ENCODE results near the gene ANO7.

The ANO7 gene

DNA sequence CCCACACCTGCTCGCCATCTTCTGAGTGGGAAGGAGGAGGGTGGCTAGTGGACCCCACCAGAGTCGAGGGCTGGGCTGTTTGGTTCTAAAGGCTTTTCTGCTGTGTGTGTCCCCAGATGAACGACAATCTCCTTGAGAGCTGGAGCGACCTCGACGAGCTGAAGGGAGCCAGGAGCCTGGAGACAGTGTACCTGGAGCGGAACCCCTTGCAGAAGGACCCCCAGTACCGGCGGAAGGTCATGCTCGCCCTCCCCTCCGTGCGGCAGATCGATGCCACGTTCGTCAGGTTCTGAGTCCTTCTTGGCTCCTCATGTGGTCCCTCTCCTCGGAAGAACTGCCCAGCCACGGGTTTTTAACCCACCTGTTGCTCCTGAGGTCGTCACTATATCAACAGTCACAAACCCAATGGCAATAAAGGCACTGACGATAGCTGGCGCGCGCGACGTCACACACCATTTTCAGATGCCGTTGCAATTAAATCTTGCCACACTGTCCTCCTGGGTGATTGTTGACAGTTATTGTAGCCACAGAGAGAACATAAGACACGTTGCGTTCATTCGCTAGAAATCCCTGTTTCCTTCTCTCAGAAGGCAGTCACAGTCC, 5.8 kb upstream of the ANO7 start:
- Histone ChIP-seq H3K36me3 (ENCODE audit: insufficient read depth, low read length) (peaks cover 33% of the 10 kb centered on the region), H2AFZ (ENCODE audit: low read depth, low read length) (no peak overlapping the region), H3K79me2 (ENCODE audit: insufficient read depth, low read length) (no peaks in the 10 kb centered on the region), H3K4me3 (ENCODE audit: low read depth in 1 of 2, low read length in 2 of 2) (no peak overlapping the region), H3K27ac (ENCODE audit: low read length) (no peak overlapping the region), H3K9ac (ENCODE audit: low read depth, low read length) (no peak overlapping the region), H3K4me1 (ENCODE audit: insufficient read depth, low read length) (no peaks in the 10 kb centered on the region), H3K9me3 (ENCODE audit: insufficient read depth, low read length, severe bottlenecking) (no peaks in the 10 kb centered on the region), H4K20me1 (ENCODE audit: insufficient read depth, low read length) (no peaks in the 10 kb centered on the region), H3K27me3 (ENCODE audit: insufficient read depth, low read length, poor library complexity) (no peaks in the 10 kb centered on the region), H3K4me2 (ENCODE audit: insufficient read depth, low read length) (no peak overlapping the region)
- ATAC-seq (ENCODE audit: insufficient read depth, low read depth) (no peak), DNase-seq (no peak)
- TF ChIP-seq EZH2 (IDR thresholded peaks at IDR 0.05; ENCODE audit: borderline replicate concordance, low read depth, low read length, severe bottlenecking) (no peak), CTCF (IDR thresholded peaks at IDR 0.05; ENCODE audit: borderline replicate concordance, extremely low read depth, low read length, poor library complexity, severe bottlenecking) (no peak)

- Histone ChIP-seq H3K4me1 (ENCODE audit: insufficient read depth, low read length) (no peaks in the 10 kb centered on the region), H3K9me3 (ENCODE audit: insufficient read depth, low read length, severe bottlenecking) (no peaks in the 10 kb centered on the region), H4K20me1 (ENCODE audit: insufficient read depth, low read length) (no peaks in the 10 kb centered on the region), H3K27me3 (ENCODE audit: insufficient read depth, low read length, poor library complexity) (no peaks in the 10 kb centered on the region), H3K36me3 (ENCODE audit: insufficient read depth, low read length) (peaks cover 29% of the 10 kb centered on the region), H3K79me2 (ENCODE audit: insufficient read depth, low read length) (no peaks in the 10 kb centered on the region), H3K4me3 (ENCODE audit: low read depth in 1 of 2, low read length in 2 of 2) (no peak overlapping the region), H3K9ac (ENCODE audit: low read depth, low read length) (no peak overlapping the region), H3K4me2 (ENCODE audit: insufficient read depth, low read length) (no peak overlapping the region), H3K27ac (ENCODE audit: low read length) (no peak overlapping the region), H2AFZ (ENCODE audit: low read depth, low read length) (no peak overlapping the region)
- TF ChIP-seq EZH2 (IDR thresholded peaks at IDR 0.05; ENCODE audit: borderline replicate concordance, low read depth, low read length, severe bottlenecking) (no peak), CTCF (IDR thresholded peaks at IDR 0.05; ENCODE audit: borderline replicate concordance, extremely low read depth, low read length, poor library complexity, severe bottlenecking) (no peak)
- no peak for ATAC-seq (ENCODE audit: insufficient read depth, low read depth)
- DNase-seq: no peak
Measured at GRCh38 chr2:241183221-241183620, 5.3 kb upstream of the ANO7 start.

GRCh38 chr2:241184901-241185300, 3.6 kb upstream of the ANO7 start:
- Histone ChIP-seq H3K4me3 (ENCODE audit: low read depth in 1 of 2, low read length in 2 of 2) (no peak overlapping the region), H3K27me3 (ENCODE audit: insufficient read depth, low read length, poor library complexity) (no peaks in the 10 kb centered on the region), H2AFZ (ENCODE audit: low read depth, low read length) (no peak overlapping the region), H3K79me2 (ENCODE audit: insufficient read depth, low read length) (no peaks in the 10 kb centered on the region), H4K20me1 (ENCODE audit: insufficient read depth, low read length) (no peaks in the 10 kb centered on the region), H3K9me3 (ENCODE audit: insufficient read depth, low read length, severe bottlenecking) (no peaks in the 10 kb centered on the region), H3K9ac (ENCODE audit: low read depth, low read length) (no peak overlapping the region), H3K36me3 (ENCODE audit: insufficient read depth, low read length) (peaks cover 19% of the 10 kb centered on the region), H3K4me1 (ENCODE audit: insufficient read depth, low read length) (no peaks in the 10 kb centered on the region), H3K4me2 (ENCODE audit: insufficient read depth, low read length) (no peak overlapping the region), H3K27ac (ENCODE audit: low read length) (no peak overlapping the region)
- DNase-seq: no peak
- ATAC-seq (ENCODE audit: insufficient read depth, low read depth): no peak
- TF ChIP-seq CTCF (IDR thresholded peaks at IDR 0.05; ENCODE audit: borderline replicate concordance, extremely low read depth, low read length, poor library complexity, severe bottlenecking) (no peak), EZH2 (IDR thresholded peaks at IDR 0.05; ENCODE audit: borderline replicate concordance, low read depth, low read length, severe bottlenecking) (no peak)

Data from DND-41 (cell line).